MV-4-11 (cell line): ENCODE results near the gene ELF5.
A peak's percentile ranks its signal among the peaks of the same experiment; 100 is the strongest.

Experiments
- DNase-seq: peaks from one replicate; lab custom pipeline; 2025; lab: John Stamatoyannopoulos, UW

The ELF5 gene

DNA sequence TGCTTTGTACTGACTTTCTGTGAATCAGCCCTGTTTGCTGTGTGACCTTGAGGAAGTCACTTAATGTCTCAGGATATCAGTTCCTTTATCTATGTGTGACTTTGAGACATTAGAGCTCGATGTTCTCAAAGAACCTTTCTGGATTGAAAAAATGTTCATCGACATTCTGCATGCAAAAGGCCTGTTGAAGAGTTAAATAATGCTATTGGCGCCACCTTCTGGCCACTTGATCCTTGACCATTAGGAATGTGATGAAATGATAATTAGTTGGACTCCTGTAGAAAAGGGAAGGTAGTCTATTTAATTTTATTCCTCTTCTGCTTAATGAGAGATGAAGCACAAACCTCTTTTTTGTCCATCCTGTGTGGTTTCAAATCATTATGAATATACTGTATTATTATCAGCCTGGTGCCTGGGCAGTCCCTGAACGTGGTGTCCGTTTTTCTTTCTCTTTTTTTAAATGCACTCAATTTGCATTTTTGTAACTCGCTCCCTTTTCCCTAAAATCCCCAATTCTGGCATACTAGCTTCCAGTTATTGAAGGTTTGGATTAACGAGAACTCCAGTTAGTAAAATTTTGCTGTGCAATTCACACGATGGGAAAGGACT is 20.7 kb downstream of the ELF5 start:
- peak; percentile 68 for DNase-seq

DNA sequence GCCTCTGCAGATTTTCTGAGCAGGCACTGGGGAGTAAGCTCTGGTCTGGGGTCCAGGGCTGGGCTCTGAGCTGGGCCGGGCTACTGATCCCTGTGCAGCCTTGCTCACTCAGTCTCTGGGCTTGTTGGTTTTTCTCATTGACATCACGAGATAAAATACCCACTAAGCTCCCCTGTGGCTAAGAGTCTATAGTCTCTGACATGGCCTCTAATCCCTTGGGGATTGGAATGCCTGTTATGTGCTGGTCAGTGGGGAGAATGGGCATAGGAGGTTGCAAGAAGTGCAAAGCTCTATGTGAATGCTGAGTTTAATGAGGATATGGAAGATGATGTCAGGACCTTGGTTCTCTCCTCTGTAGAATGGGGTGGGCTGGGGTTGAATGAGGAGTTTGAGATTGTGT is 23.3 kb downstream of the ELF5 start:
- DNase-seq = no peak

DNA sequence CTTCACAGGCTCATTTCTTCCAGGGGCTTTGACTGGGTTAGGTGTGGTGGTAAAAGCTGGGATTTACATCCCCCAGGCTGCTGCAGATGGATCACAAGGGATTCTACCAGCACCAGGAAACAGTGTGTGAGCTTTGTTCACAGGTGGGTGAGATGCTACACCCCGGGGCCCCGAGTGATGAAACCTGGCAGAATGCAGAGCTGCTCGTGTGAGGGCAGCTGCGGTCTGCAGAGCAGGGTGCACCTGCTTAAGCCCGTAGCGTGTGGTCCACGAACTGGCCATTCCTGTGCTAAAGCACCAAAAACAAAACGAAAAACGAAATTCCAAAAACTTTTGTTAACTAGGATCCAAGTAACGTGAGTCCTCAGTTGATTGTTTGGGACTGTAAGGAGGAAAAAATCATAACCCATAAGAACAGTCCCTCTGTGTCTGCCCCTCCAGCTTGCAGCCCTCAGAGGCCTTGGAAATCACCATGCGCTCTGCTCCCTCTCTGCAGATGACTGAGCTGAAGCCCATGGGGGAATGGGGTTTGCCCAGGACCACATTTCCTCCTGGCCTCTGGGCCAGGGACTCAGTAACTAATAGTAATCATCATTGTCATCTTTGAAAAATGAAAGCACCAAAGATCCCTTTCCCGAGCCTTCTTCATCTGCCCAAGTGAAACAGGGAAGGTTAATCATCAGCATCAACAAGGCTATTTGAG is 24.6 kb downstream of the ELF5 start:
- DNase-seq = no peak

DNA sequence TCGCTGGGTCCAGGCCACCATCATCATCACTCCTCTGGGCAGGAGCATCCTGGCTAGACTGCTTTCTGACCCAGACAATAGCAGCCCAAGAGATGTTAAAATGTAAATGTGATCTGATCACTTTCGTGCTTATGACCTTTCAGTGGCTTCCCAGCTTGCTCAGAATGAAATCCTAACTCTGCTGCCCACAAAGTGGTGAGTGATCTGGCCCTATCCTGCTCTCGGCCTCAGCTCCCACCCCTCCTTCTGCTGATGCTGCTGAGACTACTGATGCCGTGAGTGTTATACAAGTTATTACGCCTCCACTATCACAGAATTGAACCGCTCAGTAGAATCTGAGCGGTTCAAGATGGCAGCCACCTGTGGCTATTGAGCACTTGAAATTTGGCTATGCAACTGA is 26.2 kb downstream of the ELF5 start:
- DNase-seq = no peak

DNA sequence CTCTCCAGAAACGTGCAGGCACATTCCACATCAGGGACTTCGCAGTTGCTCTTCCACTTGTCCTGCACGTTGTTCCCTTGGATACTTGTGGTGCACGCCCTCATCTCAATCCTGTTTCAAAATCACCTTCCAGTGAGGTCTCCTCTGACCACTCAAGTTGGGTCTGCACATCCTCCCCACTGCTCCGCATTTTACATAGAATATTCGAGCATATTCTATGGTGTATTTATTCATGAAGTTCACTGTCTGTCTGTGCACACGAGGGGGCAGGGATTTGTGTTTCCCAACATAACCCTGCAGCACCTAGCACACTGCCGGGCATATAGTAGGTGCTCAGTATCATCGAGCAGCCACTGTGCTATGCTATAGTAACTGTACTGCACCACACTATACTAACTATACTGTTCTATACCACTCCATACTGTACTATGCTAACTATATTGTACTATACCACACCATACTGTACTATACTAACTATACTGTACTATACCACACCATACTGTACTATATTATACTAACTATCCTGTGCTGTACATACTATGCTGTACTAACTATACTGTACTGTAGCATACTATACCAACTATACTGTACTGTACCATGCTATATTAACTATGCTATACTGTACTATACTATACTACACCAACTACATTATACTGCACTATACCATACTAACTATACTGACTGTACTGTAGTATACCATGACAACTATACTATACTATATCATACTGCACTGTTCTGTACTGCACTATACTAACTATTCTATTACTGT is 30.3 kb downstream of the ELF5 start:
- DNase-seq = no peak

DNA sequence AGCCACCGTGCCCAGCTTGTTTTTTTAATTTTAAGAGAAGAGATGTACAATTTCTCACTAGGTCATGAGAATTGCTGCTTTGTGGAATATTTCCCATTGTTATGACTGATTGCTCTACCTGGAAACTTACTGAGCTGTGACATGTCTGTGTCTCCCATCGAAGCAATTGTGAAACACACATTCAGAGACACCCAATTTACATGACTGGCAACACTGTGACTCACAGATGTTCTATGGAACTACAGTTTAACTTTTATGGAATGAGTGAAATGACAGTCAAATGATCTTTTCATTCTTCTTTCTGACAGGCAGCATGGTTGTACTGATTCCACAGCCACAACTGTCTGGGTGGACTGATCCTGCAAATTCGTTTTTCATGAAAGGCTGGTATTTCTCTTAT is 32.3 kb downstream of the ELF5 start:
- DNase-seq = no peak

DNA sequence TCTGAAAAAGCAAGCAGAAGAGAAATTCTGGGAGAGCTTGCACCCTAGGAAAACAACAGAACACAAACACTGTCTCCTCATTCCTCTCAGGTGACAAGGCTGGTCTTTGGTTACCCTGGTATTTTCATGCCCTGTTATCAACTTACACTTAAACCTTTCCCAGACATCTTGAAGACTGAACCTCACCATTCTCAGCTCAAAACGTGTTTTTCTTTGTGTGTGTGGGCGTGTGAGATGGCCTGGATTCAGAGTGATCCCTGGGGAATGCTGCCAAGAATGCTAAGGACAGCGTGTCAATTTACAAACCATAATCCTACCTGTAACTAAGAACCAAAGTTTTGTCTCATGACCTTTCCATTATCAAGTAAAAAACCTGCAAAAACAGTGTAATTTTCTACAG is 33.3 kb downstream of the ELF5 start:
- DNase-seq = no peak

DNA sequence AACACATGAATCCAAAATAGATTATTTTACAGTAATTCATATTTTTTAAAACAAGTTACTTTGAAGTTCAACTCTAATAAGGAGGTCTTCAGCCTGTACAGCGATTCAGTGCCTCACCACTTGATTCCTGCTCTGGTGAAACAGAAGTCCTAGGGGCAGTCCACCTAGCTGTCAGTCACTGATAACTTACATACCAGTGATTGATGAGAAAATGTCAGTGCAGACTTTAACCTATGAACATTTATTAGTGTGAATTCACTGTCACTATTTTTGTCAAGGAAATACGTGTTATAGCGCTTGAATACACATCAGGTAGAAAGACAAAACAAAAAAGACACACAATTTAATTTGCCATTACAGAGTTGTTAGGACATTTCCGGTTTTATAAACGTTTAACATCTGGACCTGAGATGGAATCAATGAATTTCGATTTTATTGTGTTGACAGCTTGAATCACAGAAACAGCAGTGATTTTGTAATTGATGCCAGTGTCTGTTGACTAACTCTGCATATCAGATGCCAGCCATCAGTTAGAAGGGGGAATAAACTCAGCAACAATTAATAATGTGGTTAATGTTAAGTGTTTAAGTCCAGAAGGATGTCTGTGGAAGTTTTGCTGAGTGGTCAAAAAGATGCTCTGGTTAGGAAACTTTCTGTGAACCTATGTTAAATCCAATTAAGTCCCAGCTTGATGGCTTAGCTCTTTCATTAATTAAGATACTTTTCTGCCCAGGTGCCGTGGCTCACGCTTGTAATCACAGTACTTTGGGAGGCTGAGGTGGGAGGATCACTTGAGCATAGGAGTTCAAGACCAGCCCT is 34.5 kb downstream of the ELF5 start:
- DNase-seq = no peak

DNA sequence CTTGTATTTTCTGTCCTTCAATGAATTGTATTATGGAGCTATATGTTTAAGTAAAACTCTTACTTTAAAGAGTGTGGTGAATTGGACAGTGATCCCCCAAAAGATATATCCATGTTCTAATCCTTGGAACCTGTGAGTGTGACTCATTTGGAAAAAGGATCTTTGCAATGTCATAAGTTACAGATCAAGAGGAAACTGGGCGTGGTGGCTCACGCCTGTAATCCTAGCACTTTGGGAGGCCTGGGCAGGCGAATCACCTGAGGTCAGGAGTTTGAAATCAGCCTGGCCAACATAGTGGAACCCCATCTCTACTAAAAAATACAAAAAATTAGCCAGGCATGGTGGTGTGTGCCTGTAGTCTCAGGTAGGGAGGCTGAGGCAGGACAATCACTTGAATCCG is 36.7 kb downstream of the ELF5 start:
- no peak for DNase-seq

DNA sequence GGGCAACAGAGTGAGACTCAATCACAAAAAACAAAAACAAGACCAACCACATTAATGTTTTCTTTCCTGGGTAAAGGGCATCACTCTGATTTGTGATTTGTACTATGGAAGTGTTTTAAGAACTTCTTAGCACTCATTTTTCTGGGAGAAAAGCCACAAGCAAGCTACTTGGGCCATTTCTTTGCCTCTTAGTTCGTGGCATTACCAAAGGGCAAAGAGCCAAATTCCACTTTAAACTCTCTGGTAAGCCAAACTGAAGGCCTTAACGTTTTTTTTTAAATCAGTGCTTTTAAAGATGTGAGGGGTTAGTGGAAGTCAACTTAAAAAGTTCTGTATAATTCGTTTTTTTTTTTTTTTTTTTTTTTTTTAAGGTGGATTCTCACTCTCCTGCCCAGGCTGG is 37.9 kb downstream of the ELF5 start:
- DNase-seq = no peak

DNA sequence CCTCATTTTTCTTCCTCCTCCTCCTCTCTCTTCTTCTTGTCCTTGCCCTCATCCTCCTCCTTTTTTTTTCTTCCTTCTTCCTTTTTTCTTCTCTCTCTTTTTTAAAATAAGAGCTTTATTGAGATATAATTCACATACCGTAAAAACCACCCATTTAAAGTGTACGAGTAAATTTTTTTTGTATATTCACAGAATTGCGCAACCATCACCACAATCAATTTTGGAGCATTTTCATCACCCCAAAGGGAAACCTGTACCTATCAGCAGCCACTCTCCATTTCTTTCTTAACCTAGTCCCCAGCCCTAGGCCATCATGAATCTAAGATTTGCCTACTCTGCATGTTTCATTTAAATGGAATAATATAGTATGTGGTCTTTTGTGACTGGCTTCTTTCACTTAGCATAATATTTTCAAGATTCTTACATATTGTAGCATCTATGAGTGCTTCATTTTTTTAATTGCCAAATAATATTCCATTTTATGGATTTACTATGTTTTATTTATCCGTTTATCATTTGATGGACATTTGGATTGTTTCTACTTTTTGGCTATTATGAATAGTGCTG is 39.9 kb downstream of the ELF5 start:
- DNase-seq = no peak

DNA sequence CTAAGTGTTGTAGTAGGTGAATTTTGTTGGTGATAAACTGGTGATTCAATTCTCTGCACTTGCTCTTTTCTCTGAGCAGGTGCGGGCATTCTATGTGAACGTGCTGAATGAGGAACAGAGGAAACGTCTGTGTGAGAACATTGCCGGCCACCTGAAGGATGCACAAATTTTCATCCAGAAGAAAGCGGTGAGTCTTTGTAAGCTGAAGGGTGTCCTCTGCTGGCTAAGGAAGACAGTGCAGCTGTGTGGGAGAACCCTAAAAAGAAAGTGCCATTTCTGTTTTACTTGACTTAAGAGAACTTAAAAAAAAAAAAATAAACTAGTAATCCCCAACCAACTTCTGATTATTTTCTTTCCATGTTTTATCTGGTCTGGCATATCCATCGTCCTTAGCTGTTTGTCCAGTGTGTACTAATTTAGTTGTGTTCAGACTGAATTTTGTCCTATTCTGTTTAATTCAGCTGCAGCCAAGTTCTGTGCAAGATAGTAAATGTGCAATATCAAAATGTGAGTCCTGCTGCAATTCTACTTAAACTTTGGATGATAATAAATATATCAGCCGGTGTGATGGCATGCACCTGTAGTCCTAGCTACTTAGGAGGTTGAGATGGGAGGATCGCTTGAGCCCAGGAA is 45.3 kb downstream of the ELF5 start:
- peak; percentile 73 for DNase-seq

DNA sequence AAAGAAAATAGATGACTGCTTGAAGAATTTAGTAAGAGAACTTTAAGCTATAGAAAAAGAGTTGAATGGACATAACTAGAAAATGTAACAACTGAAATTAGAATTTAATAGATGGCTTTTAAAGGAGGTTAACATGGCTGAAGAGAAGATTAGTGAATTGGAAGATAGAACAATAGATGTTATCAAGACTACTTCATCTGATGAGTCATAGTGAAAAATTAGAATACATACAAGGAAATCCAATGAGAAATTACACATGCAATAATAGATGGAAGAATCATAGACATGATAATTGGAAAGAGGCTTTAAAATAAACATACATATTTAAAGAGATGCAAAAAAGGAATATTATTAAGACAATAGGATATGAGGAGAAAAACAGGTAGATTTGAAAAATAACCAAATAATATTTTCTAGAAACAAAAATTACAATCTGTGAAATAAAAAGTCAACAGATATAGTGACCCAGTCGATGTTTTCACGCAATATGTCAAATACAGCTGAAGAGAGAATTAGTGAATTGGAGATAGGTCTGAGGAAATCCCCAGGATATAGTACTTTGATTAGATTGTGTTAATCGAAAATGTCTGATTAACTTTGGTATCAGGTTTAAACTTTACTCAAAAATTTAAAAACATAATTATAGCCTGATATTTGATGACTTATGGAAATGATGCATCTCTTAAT is 46.6 kb downstream of the ELF5 start:
- no peak for DNase-seq

DNA sequence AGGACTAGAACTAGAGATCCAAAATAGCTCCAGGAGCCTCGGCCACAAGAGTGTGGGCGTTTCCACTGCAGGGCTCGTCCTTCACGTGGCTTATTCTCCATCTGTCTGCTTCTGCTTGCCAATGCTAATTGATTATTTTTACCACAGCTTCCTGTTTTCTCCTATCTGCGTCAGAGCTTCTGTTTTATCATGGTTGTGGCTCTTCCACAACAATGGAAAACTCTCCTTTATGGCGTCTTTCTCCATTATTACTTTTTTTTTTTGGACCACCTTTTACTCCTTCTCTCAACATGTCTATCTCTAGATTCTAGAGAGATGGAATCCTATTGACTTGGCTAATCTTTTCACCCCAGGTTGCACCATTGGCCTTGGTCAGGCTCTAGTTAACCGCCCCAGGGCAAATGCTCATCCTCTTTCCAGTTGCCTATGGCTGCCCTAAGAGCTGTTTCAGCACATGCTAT is 49.0 kb downstream of the ELF5 start:
- peak; percentile 78 for DNase-seq

DNA sequence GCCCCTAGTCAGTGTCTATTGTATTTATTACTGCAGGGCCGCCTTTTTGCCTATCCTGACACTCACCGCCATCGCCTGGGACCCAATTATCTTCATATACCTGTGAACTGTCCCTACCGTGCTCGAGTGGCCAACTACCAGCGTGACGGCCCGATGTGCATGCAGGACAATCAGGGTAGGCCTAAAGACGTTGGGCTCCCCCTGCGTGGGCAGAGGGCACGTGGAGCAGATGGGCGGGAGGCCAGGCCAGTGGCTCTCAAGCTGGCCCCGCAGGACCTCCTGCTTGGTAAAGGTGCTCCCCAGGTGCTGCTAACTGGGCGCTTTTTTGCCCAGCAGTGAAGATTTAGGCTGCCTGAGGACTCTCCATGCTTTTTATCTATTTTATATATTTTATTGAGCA is 52.4 kb downstream of the ELF5 start:
- DNase-seq = no peak

DNA sequence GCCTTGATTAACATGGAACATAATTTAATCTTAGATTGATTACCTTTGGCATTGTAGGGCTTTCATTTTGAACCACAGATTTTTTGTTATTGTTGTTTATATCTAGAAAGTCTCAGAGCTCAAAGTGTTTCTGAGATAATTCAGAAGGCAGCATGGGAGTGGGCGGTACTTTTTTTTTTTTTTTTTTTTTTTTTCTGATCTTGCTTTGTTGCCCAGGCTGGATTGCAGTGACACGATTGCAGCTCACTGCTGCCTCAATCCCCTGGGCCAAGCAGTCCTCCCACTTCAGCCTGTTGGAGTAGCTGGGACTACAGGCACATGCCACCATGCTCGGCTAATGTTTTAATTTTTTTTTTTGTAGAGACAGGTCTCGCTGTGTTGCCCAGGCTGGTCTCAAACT is 53.3 kb downstream of the ELF5 start:
- DNase-seq = no peak

DNA sequence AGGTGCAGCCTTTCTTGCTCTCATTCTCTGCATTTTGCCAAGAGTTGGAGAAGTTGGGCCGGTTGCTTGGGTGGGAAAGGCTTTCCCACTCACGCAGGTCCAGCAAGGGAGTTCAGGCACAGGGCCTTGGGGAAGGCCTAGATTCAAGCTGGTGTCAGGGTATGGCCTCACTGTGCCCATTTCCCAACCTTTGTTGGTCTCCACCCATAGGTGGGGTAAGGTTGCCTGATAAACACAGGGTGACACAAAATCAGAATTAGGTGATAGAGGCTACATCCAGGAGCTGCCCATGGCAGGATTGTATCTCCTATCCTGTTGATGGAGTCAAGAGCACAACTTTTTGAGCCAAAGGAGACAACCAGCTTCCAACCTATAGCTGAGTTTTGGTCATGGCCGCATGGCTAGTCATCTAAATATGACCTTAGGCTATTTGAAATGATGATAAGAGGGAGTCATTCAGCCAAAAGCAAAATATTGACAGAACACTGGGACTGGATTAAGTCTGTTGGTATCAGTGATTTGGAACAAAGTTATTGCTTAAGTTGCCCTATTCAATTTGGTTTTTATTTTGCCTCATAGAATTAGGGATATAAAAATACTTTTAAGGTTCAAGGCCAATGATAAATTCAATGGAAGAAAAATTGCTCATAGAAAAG is 54.0 kb downstream of the ELF5 start:
- DNase-seq = no peak

DNA sequence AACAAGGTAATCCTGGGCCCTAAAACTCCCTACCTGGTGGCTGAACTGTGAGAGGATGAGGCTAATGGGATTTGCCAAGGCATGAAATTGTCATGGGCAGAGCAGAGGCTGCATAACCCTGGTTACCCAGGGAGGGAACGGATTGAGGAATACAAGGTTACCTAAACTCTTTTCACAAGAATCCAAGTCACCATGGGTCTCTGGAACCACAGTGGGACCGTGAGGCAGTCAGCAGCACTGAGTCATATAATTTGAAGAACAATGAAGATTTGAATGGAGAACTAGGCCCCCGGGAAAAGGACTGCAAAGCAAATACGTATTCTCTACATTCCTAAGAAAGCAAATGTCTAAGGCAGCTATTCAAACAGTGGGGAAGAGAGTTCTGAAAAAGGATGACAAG is 55.1 kb downstream of the ELF5 start:
- DNase-seq = no peak

DNA sequence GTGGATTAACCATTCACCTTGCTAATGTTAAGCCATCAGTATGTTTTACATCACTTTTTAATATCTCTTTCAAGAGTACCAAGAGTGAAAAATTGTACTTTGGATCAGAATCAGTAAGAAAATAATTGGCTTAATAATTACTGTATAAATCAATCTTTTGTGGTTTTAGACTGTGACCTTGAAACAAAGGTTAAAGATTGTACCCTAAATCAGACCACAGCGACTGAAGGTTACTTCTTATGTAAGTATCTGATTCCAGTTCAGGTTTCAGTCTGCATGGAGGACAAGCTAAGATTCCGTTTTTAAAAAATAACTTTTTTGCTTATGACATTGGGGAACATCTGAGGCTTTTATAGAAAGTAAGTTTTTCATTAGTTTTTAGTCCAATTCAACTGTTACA is 56.0 kb downstream of the ELF5 start:
- DNase-seq = no peak

DNA sequence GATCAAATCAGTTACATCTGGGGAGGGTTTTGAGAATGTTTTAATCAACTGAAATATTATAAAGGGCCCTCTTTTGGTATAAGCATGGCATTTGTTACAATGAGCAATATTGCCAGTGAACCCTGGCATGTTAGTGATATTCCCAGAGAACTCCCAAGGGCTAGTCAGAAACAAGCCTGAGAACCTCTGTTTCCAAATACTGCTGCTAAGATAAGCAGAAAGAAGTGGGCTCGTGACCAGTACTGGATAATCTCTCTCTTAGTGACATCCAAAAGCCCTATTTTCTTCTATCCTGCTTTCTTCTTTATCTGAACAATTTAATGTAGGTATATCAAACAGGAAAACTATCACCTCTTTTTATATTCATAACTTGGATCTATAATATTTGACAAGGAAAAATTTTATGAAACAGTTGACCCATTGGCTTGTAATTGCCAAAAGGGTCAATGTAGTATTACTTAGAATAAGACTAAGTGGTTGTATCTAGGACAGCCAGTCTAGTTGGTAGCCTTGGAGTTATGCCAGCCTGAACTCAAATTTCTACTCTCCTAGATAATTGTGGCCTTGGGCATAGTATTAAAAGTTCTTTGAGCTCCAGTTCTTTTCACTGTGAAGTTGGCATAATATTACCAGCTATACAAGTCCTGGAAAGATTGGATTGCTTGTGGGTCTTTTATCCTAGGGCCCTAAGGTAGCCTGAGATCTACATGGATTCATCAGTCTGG is 59.1 kb downstream of the ELF5 start:
- DNase-seq = no peak
